Stomach (tissue), 4 donors: ENCODE measurements around the gene RAB20.

ENCODE experiments used
- CTCF ChIP-seq, 7 experiments: fragments of 450-650 bp in 4 of 7; fragments of 200-600 bp in 3 of 7; sonication (generic) in 3 of 7; IDR thresholded peaks; one replicate each; pipeline ENCODE4 v1.5.1; 2016 to 2019; ENCODE audit warnings: antibody characterized with exemption in 7 of 7, control low read depth in 2 of 7, mild to moderate bottlenecking in 1 of 7
- POLR2A ChIP-seq, 4 donors: fragments of 450-650 bp; IDR thresholded peaks; one replicate each; pipeline ENCODE4 v1.6.1; 2016; ENCODE audit warnings: antibody characterized with exemption in 4 of 4, control low read depth in 2 of 4, mild to moderate bottlenecking in 1 of 4, moderate library complexity in 1 of 4

GRCh38 chr13:110560601-110561343, 750 bp downstream of the RAB20 start:
- TF ChIP-seq POLR2A (IDR thresholded peaks at IDR 0.05) (no peak), CTCF (IDR thresholded peaks at IDR 0.05) (no peak)
